ENCODE measurements around the gene WDR70.

WDR70 gene

DNA sequence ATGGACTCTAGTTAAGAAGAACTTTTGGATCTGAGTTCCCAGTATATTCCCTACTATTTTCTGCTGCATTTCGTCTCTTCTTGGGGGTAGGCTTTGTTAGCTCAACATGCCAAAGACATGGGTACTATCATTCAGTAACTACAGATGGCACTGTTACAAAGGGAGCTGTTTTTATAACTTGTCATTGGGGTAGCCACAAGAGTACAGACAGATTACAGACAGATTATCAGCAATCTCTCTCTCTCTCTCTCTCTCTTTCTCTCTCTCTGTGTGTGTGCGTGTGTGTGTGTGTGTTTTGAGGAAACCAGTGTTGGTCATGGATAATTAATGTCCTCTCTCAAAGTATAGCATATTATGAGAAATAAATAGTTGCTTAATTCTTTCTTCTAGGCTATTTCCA, 116.1 kb downstream of the WDR70 start:
- no peak for TF ChIP-seq CTCF (IDR thresholded peaks at IDR 0.05; ENCODE audit: low read depth, low read length)
- no peak overlapping the region for H3K4me3 ChIP-seq (ENCODE audit: low read depth, low read length)

GRCh38 chr5:37495668-37496347, 116.7 kb downstream of the WDR70 start:
- no peak for TF ChIP-seq CTCF (IDR thresholded peaks at IDR 0.05; ENCODE audit: low read depth, low read length)

GRCh38 chr5:37496902-37497445, 117.9 kb downstream of the WDR70 start:
- no peak for TF ChIP-seq CTCF (IDR thresholded peaks at IDR 0.05; ENCODE audit: low read depth, low read length)
- H3K4me3 ChIP-seq (ENCODE audit: low read depth, low read length): no peak overlapping the region

More at GRCh38 chr5:37495668-37496347, 116.7 kb downstream of the WDR70 start:
- H3K4me3 ChIP-seq (ENCODE audit: low read depth, low read length): no peak overlapping the region

DNA sequence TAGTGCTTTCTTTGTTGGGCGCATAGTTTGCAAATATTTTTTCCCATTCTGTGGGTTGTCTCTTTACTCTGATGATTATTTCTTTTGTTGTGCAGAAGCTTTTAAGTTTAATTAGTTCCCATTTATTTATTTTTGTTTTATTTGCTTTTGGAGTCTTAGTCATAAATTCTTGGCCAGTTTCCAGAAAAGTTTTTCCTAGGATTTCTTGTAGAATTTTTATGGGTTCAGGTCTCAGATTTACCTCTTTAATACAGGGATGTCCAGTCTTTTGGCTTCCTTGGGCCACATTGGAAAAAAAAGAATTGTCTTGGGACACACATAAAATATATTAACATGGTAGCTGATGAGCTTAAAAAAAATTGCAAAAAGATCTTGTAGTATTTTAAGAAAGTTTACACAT, 122.0 kb downstream of the WDR70 start:
- TF ChIP-seq CTCF (IDR thresholded peaks at IDR 0.05; ENCODE audit: low read depth, low read length): no peak
- no peak overlapping the region for H3K4me3 ChIP-seq (ENCODE audit: low read depth, low read length)

DNA sequence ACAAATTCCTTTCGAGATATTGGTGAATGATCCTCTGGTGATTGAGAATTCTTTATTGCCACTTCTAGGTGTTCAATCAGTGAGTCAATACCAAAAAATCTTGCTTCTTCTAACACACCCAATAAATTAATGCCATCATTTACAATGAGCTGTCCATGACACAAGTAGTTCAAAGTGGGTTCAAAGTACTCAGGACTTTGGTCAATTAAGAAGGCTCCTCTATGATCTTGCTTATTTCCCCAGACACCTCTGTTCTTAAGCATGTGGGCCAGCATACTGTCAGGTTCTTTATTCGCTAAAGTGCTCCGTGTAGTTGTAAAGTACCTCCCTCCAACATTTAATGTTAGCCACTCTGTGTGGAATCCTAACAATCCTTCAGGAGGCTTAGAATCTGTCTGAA, 127.1 kb downstream of the WDR70 start:
- no peak for TF ChIP-seq CTCF (IDR thresholded peaks at IDR 0.05; ENCODE audit: low read depth, low read length)
- H3K4me3 ChIP-seq (ENCODE audit: low read depth, low read length): no peak overlapping the region

GRCh38 chr5:37506722-37507121, 127.6 kb downstream of the WDR70 start:
- H3K4me3 ChIP-seq (ENCODE audit: low read depth, low read length): no peak overlapping the region
- TF ChIP-seq CTCF (IDR thresholded peaks at IDR 0.05; ENCODE audit: low read depth, low read length): no peak

GRCh38 chr5:37511646-37512045, 132.5 kb downstream of the WDR70 start:
- H3K4me3 ChIP-seq (ENCODE audit: low read depth, low read length): no peak overlapping the region
- TF ChIP-seq CTCF (IDR thresholded peaks at IDR 0.05; ENCODE audit: low read depth, low read length): no peak
